ENCODE data around the gene LIMD2. TPM values are rescaled to one million over a fixed set of nuclear protein-coding genes. Genes with fewer than 3 reads are reported as not detected.

LIMD2 gene
- polyA plus RNA-seq, 1 of the 3 experiments (the other 2 are of a cell fraction), result 78.0 TPM

DNA sequence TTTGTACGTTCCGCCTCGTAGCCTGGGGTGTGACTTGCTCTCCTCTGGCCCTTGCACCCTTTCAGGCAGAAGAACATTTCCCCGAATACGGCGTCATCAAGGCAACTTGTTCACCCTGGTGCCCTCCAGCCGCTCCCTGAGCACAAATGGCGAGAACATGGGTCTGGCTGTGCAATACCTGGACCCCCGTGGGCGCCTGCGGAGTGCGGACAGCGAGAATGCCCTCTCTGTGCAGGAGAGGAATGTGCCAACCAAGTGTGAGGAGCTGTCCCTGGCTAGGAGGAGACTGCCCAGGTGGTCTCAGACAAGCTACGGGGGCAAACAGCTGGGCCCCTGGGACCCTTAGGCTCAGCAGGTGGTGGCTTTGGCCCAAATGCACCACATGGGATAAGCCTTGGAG is 10.4 kb downstream of the LIMD2 start:
- Histone ChIP-seq H3K9me3 (no peaks in the 10 kb centered on the region), H3K27ac (ENCODE audit: low read depth in 2 of 2, low read length in 1 of 2) (no peak overlapping the region), H3K36me3 (replicated peaks in 1 of 2; ENCODE audit: control insufficient read depth in 1 of 2, insufficient read depth in 2 of 2, low read length in 1 of 2) (peaks cover 43 to 64% of the 10 kb centered on the region in 2 experiments), H2AFZ (ENCODE audit: low read depth) (no peak overlapping the region), H3K9me2 (no peaks in the 10 kb centered on the region), H3F3A (replicated peaks; ENCODE audit: insufficient read depth) (peaks cover 5% of the 10 kb centered on the region), H4K20me1 (ENCODE audit: insufficient read depth) (no peaks in the 10 kb centered on the region), H3K9ac (no peak overlapping the region), H3K4me1 (ENCODE audit: control insufficient read depth in 1 of 2, insufficient read depth in 2 of 2, low read depth in 1 of 2, low read length in 1 of 2) (peaks cover 0 to 15% of the 10 kb centered on the region in 2 experiments; a peak in 2 of 4 replicates), H3K79me2 (ENCODE audit: insufficient read depth) (no peaks in the 10 kb centered on the region), H3K4me3 (ENCODE audit: low read depth in 2 of 2, low read length in 1 of 2) (no peak overlapping the region), H3K4me2 (no peak overlapping the region), H3K27me3 (ENCODE audit: insufficient read depth) (no peaks in the 10 kb centered on the region)
- POLR2A ChIA-PET, result no interaction called here
- CTCF ChIA-PET, result interaction anchor here (14.8 kb wide), 1 partner anchor 9 kb away, joined by 233 read pairs; no protein-coding TSS in a partner anchor
- no peak for DNase-seq
- WGBS (ENCODE audit: low lambda C conversion rate), result 99% methylated on average over 14 of the region's 14 CpGs
- TF ChIP-seq FOSL2 (IDR thresholded peaks at IDR 0.05; ENCODE audit: borderline replicate concordance, low read depth) (no peak), RAD21 (IDR thresholded peaks at IDR 0.05; ENCODE audit: low read length) (no peak), MXI1 (IDR thresholded peaks at IDR 0.05; ENCODE audit: low read depth, low read length) (no peak), FOXM1 (IDR thresholded peaks at IDR 0.05; ENCODE audit: low read depth) (no peak), TEAD4 (IDR thresholded peaks at IDR 0.05; ENCODE audit: borderline replicate concordance, insufficient read depth) (no peak), FOXJ3 (CRISPR knock-in tag; IDR thresholded peaks at IDR 0.05) (no peak), ELF1 (IDR thresholded peaks at IDR 0.05) (no peak), EZH2phosphoT487 (IDR thresholded peaks at IDR 0.05; ENCODE audit: borderline replicate concordance, low read depth) (no peak), NRF1 (IDR thresholded peaks at IDR 0.05; ENCODE audit: low read depth, low read length) (no peak), RXRA (IDR thresholded peaks at IDR 0.05; ENCODE audit: borderline replicate concordance, low read depth) (no peak), MEF2A (IDR thresholded peaks at IDR 0.05; ENCODE audit: borderline replicate concordance, low read depth) (no peak), SIN3A (IDR thresholded peaks at IDR 0.05; ENCODE audit: borderline replicate concordance, low read depth, low read length) (no peak), JUND (IDR thresholded peaks at IDR 0.05) (no peak), CHD2 (IDR thresholded peaks at IDR 0.05; ENCODE audit: low read length, partially characterized antibody) (no peak)
- TF ChIP-seq, protein P1, sequence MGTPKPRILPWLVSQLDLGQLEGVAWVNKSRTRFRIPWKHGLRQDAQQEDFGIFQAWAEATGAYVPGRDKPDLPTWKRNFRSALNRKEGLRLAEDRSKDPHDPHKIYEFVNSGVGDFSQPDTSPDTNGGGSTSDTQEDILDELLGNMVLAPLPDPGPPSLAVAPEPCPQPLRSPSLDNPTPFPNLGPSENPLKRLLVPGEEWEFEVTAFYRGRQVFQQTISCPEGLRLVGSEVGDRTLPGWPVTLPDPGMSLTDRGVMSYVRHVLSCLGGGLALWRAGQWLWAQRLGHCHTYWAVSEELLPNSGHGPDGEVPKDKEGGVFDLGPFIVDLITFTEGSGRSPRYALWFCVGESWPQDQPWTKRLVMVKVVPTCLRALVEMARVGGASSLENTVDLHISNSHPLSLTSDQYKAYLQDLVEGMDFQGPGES (IDR thresholded peaks at IDR 0.05; ENCODE audit: low read depth, low read length), result no peak
- TF ChIP-seq, protein P2, sequence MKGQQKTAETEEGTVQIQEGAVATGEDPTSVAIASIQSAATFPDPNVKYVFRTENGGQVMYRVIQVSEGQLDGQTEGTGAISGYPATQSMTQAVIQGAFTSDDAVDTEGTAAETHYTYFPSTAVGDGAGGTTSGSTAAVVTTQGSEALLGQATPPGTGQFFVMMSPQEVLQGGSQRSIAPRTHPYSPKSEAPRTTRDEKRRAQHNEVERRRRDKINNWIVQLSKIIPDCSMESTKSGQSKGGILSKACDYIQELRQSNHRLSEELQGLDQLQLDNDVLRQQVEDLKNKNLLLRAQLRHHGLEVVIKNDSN (IDR thresholded peaks at IDR 0.05; ENCODE audit: borderline replicate concordance, low read depth), result no peak
- TF ChIP-seq, protein P3, sequence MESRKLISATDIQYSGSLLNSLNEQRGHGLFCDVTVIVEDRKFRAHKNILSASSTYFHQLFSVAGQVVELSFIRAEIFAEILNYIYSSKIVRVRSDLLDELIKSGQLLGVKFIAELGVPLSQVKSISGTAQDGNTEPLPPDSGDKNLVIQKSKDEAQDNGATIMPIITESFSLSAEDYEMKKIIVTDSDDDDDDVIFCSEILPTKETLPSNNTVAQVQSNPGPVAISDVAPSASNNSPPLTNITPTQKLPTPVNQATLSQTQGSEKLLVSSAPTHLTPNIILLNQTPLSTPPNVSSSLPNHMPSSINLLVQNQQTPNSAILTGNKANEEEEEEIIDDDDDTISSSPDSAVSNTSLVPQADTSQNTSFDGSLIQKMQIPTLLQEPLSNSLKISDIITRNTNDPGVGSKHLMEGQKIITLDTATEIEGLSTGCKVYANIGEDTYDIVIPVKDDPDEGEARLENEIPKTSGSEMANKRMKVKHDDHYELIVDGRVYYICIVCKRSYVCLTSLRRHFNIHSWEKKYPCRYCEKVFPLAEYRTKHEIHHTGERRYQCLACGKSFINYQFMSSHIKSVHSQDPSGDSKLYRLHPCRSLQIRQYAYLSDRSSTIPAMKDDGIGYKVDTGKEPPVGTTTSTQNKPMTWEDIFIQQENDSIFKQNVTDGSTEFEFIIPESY (IDR thresholded peaks at IDR 0.05; ENCODE audit: borderline replicate concordance, low read depth), result no peak
- TF ChIP-seq, protein P4, sequence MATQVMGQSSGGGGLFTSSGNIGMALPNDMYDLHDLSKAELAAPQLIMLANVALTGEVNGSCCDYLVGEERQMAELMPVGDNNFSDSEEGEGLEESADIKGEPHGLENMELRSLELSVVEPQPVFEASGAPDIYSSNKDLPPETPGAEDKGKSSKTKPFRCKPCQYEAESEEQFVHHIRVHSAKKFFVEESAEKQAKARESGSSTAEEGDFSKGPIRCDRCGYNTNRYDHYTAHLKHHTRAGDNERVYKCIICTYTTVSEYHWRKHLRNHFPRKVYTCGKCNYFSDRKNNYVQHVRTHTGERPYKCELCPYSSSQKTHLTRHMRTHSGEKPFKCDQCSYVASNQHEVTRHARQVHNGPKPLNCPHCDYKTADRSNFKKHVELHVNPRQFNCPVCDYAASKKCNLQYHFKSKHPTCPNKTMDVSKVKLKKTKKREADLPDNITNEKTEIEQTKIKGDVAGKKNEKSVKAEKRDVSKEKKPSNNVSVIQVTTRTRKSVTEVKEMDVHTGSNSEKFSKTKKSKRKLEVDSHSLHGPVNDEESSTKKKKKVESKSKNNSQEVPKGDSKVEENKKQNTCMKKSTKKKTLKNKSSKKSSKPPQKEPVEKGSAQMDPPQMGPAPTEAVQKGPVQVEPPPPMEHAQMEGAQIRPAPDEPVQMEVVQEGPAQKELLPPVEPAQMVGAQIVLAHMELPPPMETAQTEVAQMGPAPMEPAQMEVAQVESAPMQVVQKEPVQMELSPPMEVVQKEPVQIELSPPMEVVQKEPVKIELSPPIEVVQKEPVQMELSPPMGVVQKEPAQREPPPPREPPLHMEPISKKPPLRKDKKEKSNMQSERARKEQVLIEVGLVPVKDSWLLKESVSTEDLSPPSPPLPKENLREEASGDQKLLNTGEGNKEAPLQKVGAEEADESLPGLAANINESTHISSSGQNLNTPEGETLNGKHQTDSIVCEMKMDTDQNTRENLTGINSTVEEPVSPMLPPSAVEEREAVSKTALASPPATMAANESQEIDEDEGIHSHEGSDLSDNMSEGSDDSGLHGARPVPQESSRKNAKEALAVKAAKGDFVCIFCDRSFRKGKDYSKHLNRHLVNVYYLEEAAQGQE (IDR thresholded peaks at IDR 0.05; ENCODE audit: low read depth, low read length), result no peak
- TF ChIP-seq, protein P5, sequence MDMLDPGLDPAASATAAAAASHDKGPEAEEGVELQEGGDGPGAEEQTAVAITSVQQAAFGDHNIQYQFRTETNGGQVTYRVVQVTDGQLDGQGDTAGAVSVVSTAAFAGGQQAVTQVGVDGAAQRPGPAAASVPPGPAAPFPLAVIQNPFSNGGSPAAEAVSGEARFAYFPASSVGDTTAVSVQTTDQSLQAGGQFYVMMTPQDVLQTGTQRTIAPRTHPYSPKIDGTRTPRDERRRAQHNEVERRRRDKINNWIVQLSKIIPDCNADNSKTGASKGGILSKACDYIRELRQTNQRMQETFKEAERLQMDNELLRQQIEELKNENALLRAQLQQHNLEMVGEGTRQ (IDR thresholded peaks at IDR 0.05; ENCODE audit: borderline replicate concordance, low read depth, low read length), result no peak
- TF ChIP-seq, protein P6, sequence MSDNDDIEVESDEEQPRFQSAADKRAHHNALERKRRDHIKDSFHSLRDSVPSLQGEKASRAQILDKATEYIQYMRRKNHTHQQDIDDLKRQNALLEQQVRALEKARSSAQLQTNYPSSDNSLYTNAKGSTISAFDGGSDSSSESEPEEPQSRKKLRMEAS (IDR thresholded peaks at IDR 0.05; ENCODE audit: low read depth), result no peak

Data from SK-N-SH (cell line).